Hindlimb muscle (tissue), 1 donor: ENCODE measurements around the gene SPP2. TPM values are rescaled to one million over a fixed set of nuclear protein-coding genes. Genes with fewer than 3 reads are reported as not detected.

Source experiments
- DNase-seq: peaks from one replicate; pipeline ENCODE4 v3.0.0-alpha.2; 2013
- polyA plus RNA-seq: library from polyadenylated mRNA; unstranded; fragments of 120-200 nt; gene quantifications from one replicate; pipeline ENCODE4 v1.2.1, GENCODE V29; 2013; ENCODE audit not compliant: insufficient read length

The SPP2 gene
- polyA plus RNA-seq, 1 donor = not detected

GRCh38 chr2:234092344-234092743 is 41.8 kb downstream of the SPP2 start:
- DNase-seq = no peak

DNA sequence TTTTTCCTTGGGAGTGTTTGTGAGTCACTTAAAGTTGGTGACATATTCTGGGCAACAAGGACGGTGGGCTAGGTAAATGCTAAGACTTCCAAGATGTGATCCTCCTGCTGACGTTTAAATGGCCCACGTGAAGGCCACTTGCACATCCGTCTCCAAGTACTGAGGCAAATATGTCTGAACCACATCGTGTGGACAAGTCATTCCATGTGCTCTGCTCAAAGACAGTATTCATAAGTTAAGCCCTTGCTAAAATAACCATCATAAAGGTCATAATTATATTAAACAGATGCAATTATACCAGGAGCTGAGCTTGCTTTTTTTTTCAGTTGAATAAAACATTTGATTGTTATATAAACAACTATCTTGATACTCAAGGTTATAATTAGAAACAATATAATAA is 44.8 kb downstream of the SPP2 start:
- no peak for DNase-seq

DNA sequence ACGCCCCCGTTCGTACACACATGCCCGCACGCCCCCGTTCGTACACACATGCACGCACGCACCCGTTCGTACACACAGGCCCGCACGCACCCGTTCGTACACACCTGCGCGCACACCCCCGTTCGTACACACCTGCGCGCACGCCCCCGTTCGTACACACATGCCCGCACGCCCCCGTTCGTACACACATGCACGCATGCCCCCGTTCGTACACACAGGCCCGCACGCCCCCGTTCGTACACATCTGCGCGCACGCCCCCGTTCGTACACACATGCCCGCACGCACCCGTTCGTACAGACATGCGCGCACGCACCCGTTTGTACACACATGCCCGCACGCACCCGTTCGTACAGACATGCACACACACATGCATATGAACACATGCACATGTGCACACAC is 45.7 kb downstream of the SPP2 start:
- no peak for DNase-seq

- DNase-seq = no peak
Measured at GRCh38 chr2:234098681-234099080, 48.2 kb downstream of the SPP2 start.

DNA sequence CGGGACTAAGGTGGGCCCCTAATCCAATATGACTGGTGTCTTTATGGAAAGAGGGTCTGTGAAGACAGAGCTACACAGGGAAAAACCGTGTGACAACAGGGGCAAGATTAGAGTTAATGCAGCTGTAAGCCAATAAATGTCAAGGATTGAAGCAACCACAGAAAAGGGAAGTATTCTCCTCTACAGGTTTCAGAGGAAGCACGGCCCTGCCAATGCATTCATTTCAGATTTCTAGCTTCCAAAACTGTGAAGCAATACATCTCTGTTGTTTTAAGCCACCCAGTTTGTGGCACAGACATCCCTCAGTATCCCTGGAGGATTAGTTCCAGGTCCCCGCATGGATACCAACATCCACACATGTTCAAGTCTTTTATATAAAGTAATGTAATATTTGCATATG is 48.8 kb downstream of the SPP2 start:
- DNase-seq = no peak

DNA sequence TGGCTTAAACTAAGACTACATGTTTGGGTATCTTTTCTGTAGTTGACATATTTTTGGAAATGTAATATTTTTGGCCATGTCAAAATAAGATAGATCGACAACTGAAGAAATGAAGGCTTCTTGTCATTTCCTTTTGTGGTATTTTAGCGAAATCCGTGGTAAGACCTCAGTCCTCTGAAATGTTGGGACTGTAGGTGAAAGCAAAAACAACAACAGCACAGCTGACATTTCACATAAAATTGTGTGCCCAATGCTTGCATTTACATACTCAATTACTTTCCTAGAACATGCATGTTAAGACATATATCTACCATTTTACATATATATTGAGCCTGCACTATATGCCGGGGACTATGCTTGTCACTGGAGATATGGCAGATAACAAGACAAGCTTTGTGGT is 50.2 kb downstream of the SPP2 start:
- DNase-seq = no peak

- no peak for DNase-seq
Measured at GRCh38 chr2:234102112-234102511, 51.6 kb downstream of the SPP2 start.

GRCh38 chr2:234107861-234108260 is 57.4 kb downstream of the SPP2 start:
- no peak for DNase-seq

GRCh38 chr2:234109321-234109720 is 58.8 kb downstream of the SPP2 start:
- no peak for DNase-seq

- DNase-seq = no peak
Measured at GRCh38 chr2:234110219-234110618, 59.7 kb downstream of the SPP2 start.

DNA sequence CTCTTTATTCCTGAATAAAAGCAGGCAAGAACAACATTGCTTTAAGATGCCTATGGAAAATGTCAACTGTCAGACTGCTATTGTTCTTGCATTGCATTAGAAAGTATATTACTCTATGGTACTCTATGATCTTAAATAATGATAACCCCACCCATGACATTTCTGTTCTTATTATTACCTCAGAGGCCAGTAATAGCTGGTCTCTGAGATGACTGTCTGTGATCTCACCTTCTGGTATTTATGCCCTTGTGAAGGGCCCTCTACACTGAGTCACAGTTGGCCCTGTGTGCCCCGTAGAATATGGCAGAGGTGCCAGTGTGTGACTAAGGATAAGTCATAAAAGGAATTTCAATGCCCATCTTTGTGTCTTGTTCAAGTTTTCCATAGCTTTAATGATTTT is 61.0 kb downstream of the SPP2 start:
- DNase-seq = no peak

- DNase-seq = no peak
Measured at GRCh38 chr2:234116010-234116409, 65.5 kb downstream of the SPP2 start.

DNA sequence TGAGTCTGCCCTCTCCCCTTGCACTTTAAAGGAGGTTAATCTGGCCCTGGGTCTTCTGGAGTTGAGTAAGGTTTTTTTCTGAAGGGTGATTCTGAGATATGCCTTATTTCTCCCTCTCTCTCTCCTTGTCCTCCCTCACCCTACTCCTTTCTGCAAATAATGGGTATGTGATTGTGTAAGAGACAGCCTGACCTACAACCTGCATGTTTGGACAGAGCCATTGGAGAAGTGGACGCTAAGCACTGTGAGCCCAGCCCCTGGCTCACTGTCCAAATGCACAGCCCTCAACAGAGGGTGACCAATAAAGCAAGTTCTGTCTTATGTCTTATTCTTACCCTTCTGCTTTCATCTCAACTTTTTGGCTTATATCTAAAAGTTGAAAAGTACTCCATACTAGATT is 71.5 kb downstream of the SPP2 start:
- DNase-seq = no peak

DNA sequence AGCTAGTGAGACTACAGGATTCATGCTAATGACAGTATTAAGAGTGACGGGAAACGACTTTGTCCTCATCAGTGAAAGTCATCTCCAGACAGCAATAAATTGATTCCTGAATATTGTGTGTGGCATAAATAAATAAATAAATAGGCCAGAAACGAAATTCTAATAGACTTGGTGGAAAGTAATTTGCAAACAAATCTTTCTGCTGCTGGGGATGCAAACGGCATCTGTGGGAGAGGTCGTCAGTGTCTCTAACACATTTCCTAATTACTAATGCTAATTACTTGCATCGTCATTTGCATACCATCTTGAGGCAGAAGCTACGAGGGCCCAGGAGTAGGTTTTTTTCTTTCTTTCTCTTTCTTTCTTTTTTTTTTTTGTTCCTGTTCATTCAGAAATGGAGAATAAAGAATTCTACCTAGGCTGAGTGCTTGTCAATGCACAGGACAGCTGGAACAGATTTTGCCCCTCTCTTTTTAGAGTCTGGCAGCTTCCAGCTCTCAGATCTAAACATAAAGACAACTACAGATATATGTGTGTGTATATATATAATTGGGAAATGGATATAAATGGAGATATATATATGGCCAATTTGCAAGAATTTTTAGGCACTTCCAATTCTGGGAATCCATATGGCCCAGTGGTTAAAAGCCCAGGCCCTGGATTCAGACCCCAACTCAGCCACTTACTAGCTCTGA is 75.1 kb downstream of the SPP2 start:
- no peak for DNase-seq

DNA sequence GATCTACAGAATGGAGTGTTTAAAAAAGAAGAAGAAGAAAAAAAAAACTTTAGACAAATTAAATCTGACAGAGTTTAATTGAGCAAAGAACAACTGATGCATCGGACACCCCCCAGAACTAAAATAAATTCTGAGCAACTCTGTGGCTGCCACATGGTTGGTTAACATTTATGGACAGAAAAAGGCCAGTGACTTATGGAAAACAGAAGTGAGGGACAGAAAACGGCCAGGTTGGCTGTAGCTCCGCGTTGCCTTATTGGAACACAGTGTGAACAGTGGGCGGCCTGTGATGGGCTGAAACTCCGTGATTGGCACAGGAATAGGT is 75.6 kb downstream of the SPP2 start:
- DNase-seq = no peak

Other genes with a start within 250 kb of the SPP2 start
- 7.5 TPM for gene HJURP, start 196.2 kb upstream of the SPP2 start, polyA plus RNA-seq
- 0.17 TPM for gene TRPM8, start 133.3 kb upstream of the SPP2 start, polyA plus RNA-seq